K562 (cell line): ENCODE measurements around the gene SPATA2L. TPM values are rescaled to one million over a fixed set of nuclear protein-coding genes. Genes with fewer than 3 reads are reported as not detected.

Experiments
- CBX3 ChIP-seq, 2 experiments: IDR thresholded peaks; 1 replicate in 1 of 2; 2 replicates in 1 of 2; pipeline ENCODE4 v1.6.1; 2012; ENCODE audit warnings: inconsistent platforms in 2 of 2, low read length in 2 of 2, borderline replicate concordance in 1 of 2, control low read depth in 1 of 2
- DPF2 ChIP-seq: fragments of 450-650 bp; IDR thresholded peaks from 2 replicates; pipeline ENCODE4 v1.6.1; 2016
- FOXK2 ChIP-seq, 2 experiments: fragments of 450-650 bp; IDR thresholded peaks in 1 of 2; conservative IDR thresholded peaks in 1 of 2; 2 replicates each; pipeline ENCODE4 v1.6.1; 2016; ENCODE audit warnings: low read depth in 2 of 2, mild to moderate bottlenecking in 1 of 2
- IFI16 ChIP-seq: fragments of 250-450 bp; sonication (Bioruptor Pico); IDR thresholded peaks from 2 replicates; pipeline ENCODE4 v2.1.2; 2022; ENCODE audit warnings: mild to moderate bottlenecking, inconsistent platforms
- SRF ChIP-seq, 2 experiments: fragments of 250-450, 450-650 bp in 1 of 2; sonication (Bioruptor Pico) in 1 of 2; sonication (generic) in 1 of 2; formaldehyde crosslinking; IDR thresholded peaks; 2 replicates each; pipeline versions ENCODE4 v1.5.0 to v1.5.1; 2020 to 2022; ENCODE audit warnings: mild to moderate bottlenecking in 1 of 2, missing genetic modification reagents in 1 of 2
- TARDBP ChIP-seq: fragments of 450-650 bp; IDR thresholded peaks from 2 replicates; pipeline ENCODE4 v1.6.1; 2016
- ZNF551 ChIP-seq: fragments of 250-450 bp; sonication (Bioruptor Pico); IDR thresholded peaks from 2 replicates; pipeline ENCODE4 v1.5.0; 2021; ENCODE audit warnings: mild to moderate bottlenecking, moderate library complexity
- polyA plus RNA-seq, 8 experiments: library from polyadenylated mRNA; depleted of rRNA in 4 of 8; stranded (reverse) in 5 of 8; unstranded in 3 of 8; fragments of >200 nt; fragmentation: Nextera tagmentation in 2 of 8; fragmentation: Illumina TruSeq in 1 of 8; extraction: Ambion mirVana in 2 of 8; extraction: Trizol in 1 of 8; gene quantifications; 2 replicates each; pipeline versions ENCODE4 v1.2.1 to v1.2.3, GENCODE V29; 2011 to 2014; ENCODE audit warnings: inconsistent platforms in 1 of 8, missing spikeins in 1 of 8
- total RNA-seq, 7 experiments: library from RNA; depleted of rRNA in 6 of 7; stranded (reverse); fragments of >200 nt in 6 of 7; fragmentation: Illumina TruSeq in 2 of 7; extraction: Trizol in 2 of 7; gene quantifications; 2 replicates each; pipeline versions ENCODE4 v1.2.1 to v1.2.3, GENCODE V29; 2011 to 2021; ENCODE audit warnings: low replicate concordance in 1 of 7
- TF ChIP-seq, protein P1 (sequence below): fragments of 150-350 bp; IDR thresholded peaks from 2 replicates; pipeline ENCODE4 v1.6.1; 2014; ENCODE audit warnings: low read depth, mild to moderate bottlenecking, low read length, borderline replicate concordance
- TF ChIP-seq, protein P2 (sequence below): fragments of 450-650 bp; IDR thresholded peaks from 2 replicates; pipeline ENCODE4 v1.6.1; 2016; ENCODE audit warnings: low read depth
- TF ChIP-seq, protein P3 (sequence below): fragments of 450-650 bp; IDR thresholded peaks from 2 replicates; pipeline ENCODE4 v1.7.1; 2018; ENCODE audit warnings: mild to moderate bottlenecking, low read depth; ENCODE audit not compliant: partially characterized antibody

Gene SPATA2L
- total and polyA plus RNA-seq, 9 of the 15 experiments (the other 6 are each of a cell fraction or from before 2014, with no cell fraction given) = 0.13 to 19.2 (median 4.8) TPM; not detected in 1

DNA sequence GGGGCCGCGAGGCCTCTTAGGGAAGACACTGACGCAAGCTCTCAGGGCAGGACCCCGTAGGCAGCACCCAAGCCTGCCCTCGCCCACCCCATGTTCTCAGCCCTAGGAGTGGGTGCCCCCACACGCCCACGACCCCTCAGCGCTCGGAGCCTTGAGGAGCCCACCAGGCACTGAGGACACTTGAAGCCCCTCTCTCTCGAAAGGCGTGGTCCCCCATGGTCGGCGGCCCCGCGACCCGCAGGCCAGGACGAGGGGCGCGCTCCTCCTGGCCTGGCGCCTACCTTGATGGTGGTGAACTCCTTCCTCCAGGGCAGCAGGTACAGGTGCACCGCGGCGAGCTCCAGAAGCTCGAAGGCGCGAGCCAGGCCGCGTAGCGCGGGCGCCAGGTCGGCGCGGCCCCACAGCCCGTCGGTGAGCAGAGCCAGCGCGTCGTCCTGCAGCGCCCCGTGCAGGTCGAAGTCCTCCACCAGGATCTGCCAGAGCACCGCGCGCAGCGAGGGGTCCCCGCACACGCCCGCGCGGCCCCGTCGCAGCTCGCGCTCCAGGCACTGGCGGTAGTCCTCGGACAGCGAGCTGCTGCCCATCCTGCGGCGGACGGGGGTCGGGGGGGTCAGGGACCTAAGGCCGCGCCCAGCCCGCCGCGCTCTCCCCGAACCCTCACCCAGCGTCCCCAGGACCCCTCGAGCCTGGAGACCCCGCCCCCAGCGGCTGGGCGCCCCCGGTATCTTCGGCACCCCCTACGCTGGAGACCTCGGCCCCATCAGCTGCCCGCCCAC lies 668 bp downstream of the SPATA2L start (continued):
- TF ChIP-seq, protein P1, sequence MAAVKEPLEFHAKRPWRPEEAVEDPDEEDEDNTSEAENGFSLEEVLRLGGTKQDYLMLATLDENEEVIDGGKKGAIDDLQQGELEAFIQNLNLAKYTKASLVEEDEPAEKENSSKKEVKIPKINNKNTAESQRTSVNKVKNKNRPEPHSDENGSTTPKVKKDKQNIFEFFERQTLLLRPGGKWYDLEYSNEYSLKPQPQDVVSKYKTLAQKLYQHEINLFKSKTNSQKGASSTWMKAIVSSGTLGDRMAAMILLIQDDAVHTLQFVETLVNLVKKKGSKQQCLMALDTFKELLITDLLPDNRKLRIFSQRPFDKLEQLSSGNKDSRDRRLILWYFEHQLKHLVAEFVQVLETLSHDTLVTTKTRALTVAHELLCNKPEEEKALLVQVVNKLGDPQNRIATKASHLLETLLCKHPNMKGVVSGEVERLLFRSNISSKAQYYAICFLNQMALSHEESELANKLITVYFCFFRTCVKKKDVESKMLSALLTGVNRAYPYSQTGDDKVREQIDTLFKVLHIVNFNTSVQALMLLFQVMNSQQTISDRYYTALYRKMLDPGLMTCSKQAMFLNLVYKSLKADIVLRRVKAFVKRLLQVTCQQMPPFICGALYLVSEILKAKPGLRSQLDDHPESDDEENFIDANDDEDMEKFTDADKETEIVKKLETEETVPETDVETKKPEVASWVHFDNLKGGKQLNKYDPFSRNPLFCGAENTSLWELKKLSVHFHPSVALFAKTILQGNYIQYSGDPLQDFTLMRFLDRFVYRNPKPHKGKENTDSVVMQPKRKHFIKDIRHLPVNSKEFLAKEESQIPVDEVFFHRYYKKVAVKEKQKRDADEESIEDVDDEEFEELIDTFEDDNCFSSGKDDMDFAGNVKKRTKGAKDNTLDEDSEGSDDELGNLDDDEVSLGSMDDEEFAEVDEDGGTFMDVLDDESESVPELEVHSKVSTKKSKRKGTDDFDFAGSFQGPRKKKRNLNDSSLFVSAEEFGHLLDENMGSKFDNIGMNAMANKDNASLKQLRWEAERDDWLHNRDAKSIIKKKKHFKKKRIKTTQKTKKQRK = no peak
- TF ChIP-seq, protein P2, sequence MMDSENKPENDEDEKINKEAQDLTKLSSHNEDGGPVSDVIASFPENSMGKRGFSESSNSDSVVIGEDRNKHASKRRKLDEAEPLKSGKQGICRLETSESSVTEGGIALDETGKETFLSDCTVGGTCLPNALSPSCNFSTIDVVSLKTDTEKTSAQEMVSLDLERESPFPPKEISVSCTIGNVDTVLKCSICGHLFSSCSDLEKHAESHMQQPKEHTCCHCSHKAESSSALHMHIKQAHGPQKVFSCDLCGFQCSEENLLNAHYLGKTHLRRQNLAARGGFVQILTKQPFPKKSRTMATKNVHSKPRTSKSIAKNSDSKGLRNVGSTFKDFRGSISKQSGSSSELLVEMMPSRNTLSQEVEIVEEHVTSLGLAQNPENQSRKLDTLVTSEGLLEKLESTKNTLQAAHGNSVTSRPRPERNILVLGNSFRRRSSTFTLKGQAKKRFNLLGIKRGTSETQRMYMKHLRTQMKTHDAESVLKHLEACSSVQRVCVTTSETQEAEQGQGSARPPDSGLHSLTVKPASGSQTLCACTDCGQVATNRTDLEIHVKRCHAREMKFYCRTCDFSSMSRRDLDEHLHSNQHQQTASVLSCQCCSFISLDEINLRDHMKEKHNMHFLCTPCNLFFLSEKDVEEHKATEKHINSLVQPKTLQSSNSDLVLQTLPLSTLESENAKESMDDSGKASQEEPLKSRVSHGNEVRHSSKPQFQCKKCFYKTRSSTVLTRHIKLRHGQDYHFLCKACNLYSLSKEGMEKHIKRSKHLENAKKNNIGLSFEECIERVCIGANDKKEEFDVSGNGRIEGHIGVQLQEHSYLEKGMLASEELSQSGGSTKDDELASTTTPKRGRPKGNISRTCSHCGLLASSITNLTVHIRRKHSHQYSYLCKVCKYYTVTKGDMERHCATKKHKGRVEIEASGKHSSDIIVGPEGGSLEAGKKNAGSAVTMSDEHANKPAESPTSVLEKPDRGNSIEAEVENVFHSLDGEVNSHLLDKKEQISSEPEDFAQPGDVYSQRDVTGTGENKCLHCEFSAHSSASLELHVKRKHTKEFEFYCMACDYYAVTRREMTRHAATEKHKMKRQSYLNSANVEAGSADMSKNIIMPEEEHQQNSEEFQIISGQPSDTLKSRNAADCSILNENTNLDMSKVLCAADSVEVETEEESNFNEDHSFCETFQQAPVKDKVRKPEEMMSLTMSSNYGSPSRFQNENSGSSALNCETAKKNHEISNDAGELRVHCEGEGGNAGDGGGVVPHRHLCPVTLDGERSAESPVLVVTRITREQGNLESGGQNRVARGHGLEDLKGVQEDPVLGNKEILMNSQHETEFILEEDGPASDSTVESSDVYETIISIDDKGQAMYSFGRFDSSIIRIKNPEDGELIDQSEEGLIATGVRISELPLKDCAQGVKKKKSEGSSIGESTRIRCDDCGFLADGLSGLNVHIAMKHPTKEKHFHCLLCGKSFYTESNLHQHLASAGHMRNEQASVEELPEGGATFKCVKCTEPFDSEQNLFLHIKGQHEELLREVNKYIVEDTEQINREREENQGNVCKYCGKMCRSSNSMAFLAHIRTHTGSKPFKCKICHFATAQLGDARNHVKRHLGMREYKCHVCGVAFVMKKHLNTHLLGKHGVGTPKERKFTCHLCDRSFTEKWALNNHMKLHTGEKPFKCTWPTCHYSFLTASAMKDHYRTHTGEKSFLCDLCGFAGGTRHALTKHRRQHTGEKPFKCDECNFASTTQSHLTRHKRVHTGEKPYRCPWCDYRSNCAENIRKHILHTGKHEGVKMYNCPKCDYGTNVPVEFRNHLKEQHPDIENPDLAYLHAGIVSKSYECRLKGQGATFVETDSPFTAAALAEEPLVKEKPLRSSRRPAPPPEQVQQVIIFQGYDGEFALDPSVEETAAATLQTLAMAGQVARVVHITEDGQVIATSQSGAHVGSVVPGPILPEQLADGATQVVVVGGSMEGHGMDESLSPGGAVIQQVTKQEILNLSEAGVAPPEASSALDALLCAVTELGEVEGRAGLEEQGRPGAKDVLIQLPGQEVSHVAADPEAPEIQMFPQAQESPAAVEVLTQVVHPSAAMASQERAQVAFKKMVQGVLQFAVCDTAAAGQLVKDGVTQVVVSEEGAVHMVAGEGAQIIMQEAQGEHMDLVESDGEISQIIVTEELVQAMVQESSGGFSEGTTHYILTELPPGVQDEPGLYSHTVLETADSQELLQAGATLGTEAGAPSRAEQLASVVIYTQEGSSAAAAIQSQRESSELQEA = no peak
- no peak; the same call in 1 of the 2 replicates for TF ChIP-seq DPF2
- no peak for TF ChIP-seq CBX3 (IDR thresholded peaks at IDR 0.05; ENCODE audit: borderline replicate concordance in 1 of 2, low read length in 2 of 2)
- TF ChIP-seq, protein P3, sequence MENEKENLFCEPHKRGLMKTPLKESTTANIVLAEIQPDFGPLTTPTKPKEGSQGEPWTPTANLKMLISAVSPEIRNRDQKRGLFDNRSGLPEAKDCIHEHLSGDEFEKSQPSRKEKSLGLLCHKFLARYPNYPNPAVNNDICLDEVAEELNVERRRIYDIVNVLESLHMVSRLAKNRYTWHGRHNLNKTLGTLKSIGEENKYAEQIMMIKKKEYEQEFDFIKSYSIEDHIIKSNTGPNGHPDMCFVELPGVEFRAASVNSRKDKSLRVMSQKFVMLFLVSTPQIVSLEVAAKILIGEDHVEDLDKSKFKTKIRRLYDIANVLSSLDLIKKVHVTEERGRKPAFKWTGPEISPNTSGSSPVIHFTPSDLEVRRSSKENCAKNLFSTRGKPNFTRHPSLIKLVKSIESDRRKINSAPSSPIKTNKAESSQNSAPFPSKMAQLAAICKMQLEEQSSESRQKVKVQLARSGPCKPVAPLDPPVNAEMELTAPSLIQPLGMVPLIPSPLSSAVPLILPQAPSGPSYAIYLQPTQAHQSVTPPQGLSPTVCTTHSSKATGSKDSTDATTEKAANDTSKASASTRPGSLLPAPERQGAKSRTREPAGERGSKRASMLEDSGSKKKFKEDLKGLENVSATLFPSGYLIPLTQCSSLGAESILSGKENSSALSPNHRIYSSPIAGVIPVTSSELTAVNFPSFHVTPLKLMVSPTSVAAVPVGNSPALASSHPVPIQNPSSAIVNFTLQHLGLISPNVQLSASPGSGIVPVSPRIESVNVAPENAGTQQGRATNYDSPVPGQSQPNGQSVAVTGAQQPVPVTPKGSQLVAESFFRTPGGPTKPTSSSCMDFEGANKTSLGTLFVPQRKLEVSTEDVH = no peak
- TF ChIP-seq TARDBP = no peak
- TF ChIP-seq FOXK2 (conservative IDR thresholded peaks at IDR 0.05 in 1 of 2, IDR thresholded peaks at IDR 0.05 in 1 of 2; ENCODE audit: low read depth in 2 of 2) = no peak
- no peak for TF ChIP-seq ZNF551
- no peak for TF ChIP-seq IFI16 (CRISPR knock-in tag)
- TF ChIP-seq SRF (CRISPR knock-in tag; IDR thresholded peaks at IDR 0.05) = no peak
